Measurements from ENCODE around the gene LRP1-AS. TPM values are rescaled to one million over a fixed set of nuclear protein-coding genes. Genes with fewer than 3 reads are reported as not detected.

The LRP1-AS gene
- total RNA-seq, 1 experiment from 2014 or later: not detected

DNA sequence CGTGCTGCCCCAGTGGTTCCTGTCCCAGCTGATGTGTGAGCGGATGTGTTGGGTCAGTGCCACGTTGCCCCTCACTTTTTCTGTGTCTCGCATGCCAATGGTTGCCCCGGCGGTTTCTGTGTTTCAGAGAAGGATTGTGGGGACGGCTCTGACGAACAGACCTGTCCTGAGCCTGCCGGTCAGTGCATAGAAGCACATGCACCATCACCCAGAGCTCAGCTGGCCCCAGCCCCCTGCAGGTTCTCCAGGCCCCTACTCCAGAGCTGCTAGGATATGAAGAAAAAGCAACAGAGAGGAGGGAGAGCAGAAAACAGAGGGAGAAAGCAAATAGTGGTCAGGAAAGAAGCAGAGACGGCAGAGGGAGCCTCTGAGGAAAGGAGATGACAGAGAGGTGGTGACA lies 20.6 kb upstream of the LRP1-AS start:
- TF ChIP-seq, protein P1, sequence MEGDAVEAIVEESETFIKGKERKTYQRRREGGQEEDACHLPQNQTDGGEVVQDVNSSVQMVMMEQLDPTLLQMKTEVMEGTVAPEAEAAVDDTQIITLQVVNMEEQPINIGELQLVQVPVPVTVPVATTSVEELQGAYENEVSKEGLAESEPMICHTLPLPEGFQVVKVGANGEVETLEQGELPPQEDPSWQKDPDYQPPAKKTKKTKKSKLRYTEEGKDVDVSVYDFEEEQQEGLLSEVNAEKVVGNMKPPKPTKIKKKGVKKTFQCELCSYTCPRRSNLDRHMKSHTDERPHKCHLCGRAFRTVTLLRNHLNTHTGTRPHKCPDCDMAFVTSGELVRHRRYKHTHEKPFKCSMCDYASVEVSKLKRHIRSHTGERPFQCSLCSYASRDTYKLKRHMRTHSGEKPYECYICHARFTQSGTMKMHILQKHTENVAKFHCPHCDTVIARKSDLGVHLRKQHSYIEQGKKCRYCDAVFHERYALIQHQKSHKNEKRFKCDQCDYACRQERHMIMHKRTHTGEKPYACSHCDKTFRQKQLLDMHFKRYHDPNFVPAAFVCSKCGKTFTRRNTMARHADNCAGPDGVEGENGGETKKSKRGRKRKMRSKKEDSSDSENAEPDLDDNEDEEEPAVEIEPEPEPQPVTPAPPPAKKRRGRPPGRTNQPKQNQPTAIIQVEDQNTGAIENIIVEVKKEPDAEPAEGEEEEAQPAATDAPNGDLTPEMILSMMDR (conservative IDR thresholded peaks at IDR 0.05; ENCODE audit: low read depth, low read length): no peak
- TF ChIP-seq EZH2 (IDR thresholded peaks at IDR 0.05; ENCODE audit: low read length, unreplicated experiment) (no peak), EZH2phosphoT487 (IDR thresholded peaks at IDR 0.05; ENCODE audit: borderline replicate concordance, low read length) (no peak)
- Histone ChIP-seq H3K79me2 (ENCODE audit: low read length) (no peaks in the 10 kb centered on the region), H3K4me3 (ENCODE audit: low read length) (no peak overlapping the region), H3K27me3 (ENCODE audit: low read length) (no peaks in the 10 kb centered on the region), H3K4me1 (ENCODE audit: insufficient read depth, low read length) (peaks cover 35% of the 10 kb centered on the region), H3K9me3 (ENCODE audit: low read length) (no peaks in the 10 kb centered on the region), H3K36me3 (ENCODE audit: low read depth, low read length) (peaks cover 4% of the 10 kb centered on the region; the same call in 1 of the 2 replicates), H4K20me1 (ENCODE audit: low read length) (no peaks in the 10 kb centered on the region), H3K27ac (ENCODE audit: low read length) (peak overlapping the region; percentile 87), H3K9me2 (replicated peaks; ENCODE audit: low read length) (no peaks in the 10 kb centered on the region), H3K4me2 (ENCODE audit: low read length) (peak overlapping the region; percentile 75; the same call in 1 of the 2 replicates), H2AFZ (ENCODE audit: low read length) (no peak overlapping the region), H3K9ac (ENCODE audit: low read length) (peak overlapping the region; percentile 68), H3F3A (ENCODE audit: low read length, unreplicated experiment) (peaks cover 2% of the 10 kb centered on the region)
- CTCF ChIA-PET: no interaction called here
- ATAC-seq (no peak), DNase-seq (no peak)
- POLR2A ChIA-PET (ENCODE audit: unreplicated experiment): interaction anchor here (0.5 kb wide), 1 partner anchor 61 kb away, joined by 3 read pairs; the partner anchor contains the start of gene SHMT2
- intact Hi-C loops (cut with micrococcal nuclease): no loop called here
- BruUV-seq (replicated peaks): no TSS peak

DNA sequence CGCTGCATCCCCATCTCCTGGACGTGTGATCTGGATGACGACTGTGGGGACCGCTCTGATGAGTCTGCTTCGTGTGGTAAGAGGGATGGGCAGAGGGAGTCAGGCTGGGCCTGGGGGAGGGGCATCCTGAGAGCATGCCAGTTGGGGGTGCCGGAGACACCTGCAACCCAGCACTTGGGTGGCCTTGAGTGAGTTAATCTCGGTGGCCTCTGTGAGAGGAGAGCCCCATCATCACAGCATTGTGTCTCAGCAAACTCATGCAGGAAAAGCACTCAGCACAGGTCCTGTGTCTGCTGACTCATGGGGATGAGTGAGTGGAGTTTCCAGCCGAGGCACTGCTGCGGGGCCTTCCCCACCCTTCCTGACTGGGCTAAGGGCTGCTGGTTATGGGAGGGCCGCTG lies 19.6 kb upstream of the LRP1-AS start:
- Histone ChIP-seq H3K9me2 (replicated peaks; ENCODE audit: low read length) (no peaks in the 10 kb centered on the region), H3K9me3 (ENCODE audit: low read length) (no peaks in the 10 kb centered on the region), H3K27ac (ENCODE audit: low read length) (peak overlapping the region; percentile 87), H3K9ac (ENCODE audit: low read length) (peak overlapping the region; percentile 68), H3K79me2 (ENCODE audit: low read length) (no peaks in the 10 kb centered on the region), H3K4me2 (ENCODE audit: low read length) (peak overlapping the region; percentile 77), H3K4me1 (ENCODE audit: insufficient read depth, low read length) (peaks cover 35% of the 10 kb centered on the region), H4K20me1 (ENCODE audit: low read length) (no peaks in the 10 kb centered on the region), H3K4me3 (ENCODE audit: low read length) (no peak overlapping the region), H3K27me3 (ENCODE audit: low read length) (no peaks in the 10 kb centered on the region), H3F3A (ENCODE audit: low read length, unreplicated experiment) (peaks cover 2% of the 10 kb centered on the region), H2AFZ (ENCODE audit: low read length) (0 out of 2 replicates have a peak overlapping the region, but pooled peaks have one; percentile 3), H3K36me3 (ENCODE audit: low read depth, low read length) (peaks cover 4% of the 10 kb centered on the region; the same call in 1 of the 2 replicates)
- peak; percentile 87 for ATAC-seq
- TF ChIP-seq EZH2phosphoT487 (IDR thresholded peaks at IDR 0.05; ENCODE audit: borderline replicate concordance, low read length): no peak
- TF ChIP-seq, protein P1 (conservative IDR thresholded peaks at IDR 0.05; ENCODE audit: low read depth, low read length): no peak
- ChIA-PET CTCF (no interaction called here), POLR2A (ENCODE audit: unreplicated experiment) (no interaction called here)
- peak; percentile 93 for DNase-seq
- intact Hi-C loops (cut with micrococcal nuclease): no loop called here
- BruUV-seq (replicated peaks): no TSS peak

DNA sequence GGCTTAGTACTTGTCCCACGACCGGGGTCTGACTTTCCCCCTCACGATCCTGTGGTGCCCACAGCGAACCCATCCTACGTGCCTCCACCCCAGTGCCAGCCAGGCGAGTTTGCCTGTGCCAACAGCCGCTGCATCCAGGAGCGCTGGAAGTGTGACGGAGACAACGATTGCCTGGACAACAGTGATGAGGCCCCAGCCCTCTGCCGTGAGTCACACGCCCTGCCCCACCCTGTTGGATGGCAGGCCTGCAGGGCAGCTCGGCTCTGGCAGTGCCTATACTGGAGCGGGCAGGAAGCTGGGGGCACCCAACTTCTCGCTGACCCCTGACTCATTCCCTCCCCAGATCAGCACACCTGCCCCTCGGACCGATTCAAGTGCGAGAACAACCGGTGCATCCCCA lies 18.3 kb upstream of the LRP1-AS start:
- H3K9ac ChIP-seq (ENCODE audit: low read length): peak overlapping the region; percentile 68
- ATAC-seq: peak; percentile 89
- no peaks in the 10 kb centered on the region for H4K20me1 ChIP-seq (ENCODE audit: low read length)

More for the DNA sequence above, 18.3 kb upstream of the LRP1-AS start:
- Histone ChIP-seq H3K27me3 (ENCODE audit: low read length) (no peaks in the 10 kb centered on the region), H3K4me2 (ENCODE audit: low read length) (peak overlapping the region; percentile 77), H3K36me3 (ENCODE audit: low read depth, low read length) (peaks cover 4% of the 10 kb centered on the region; the same call in 1 of the 2 replicates), H3K79me2 (ENCODE audit: low read length) (no peaks in the 10 kb centered on the region), H3K9me3 (ENCODE audit: low read length) (no peaks in the 10 kb centered on the region), H3F3A (ENCODE audit: low read length, unreplicated experiment) (peaks cover 2% of the 10 kb centered on the region), H2AFZ (ENCODE audit: low read length) (no peak overlapping the region), H3K4me3 (ENCODE audit: low read length) (peak overlapping the region; percentile 21; the same call in 1 of the 2 replicates), H3K27ac (ENCODE audit: low read length) (peak overlapping the region; percentile 87), H3K4me1 (ENCODE audit: insufficient read depth, low read length) (peaks cover 35% of the 10 kb centered on the region), H3K9me2 (replicated peaks; ENCODE audit: low read length) (no peaks in the 10 kb centered on the region)
- peak; percentile 92 for DNase-seq
- BruUV-seq (replicated peaks): no TSS peak
- ChIA-PET CTCF (interaction anchor here (1.2 kb wide), 1 partner anchor 10 kb away, joined by 4 read pairs; no protein-coding TSS in a partner anchor), POLR2A (ENCODE audit: unreplicated experiment) (interaction anchor here (0.5 kb wide), 1 partner anchor 144 kb away, joined by 3 read pairs; no protein-coding TSS in a partner anchor)
- intact Hi-C loops (cut with micrococcal nuclease): loop anchor here (1.0 kb wide), 1 partner anchor 13 kb away; no protein-coding TSS in a partner anchor
- TF ChIP-seq EZH2 (IDR thresholded peaks at IDR 0.05; ENCODE audit: low read length, unreplicated experiment) (no peak), EZH2phosphoT487 (IDR thresholded peaks at IDR 0.05; ENCODE audit: borderline replicate concordance, low read length) (no peak)
- TF ChIP-seq, protein P1 (conservative IDR thresholded peaks at IDR 0.05; ENCODE audit: low read depth, low read length): no peak
